Measurements from ENCODE around the gene LIN9.

LIN9 gene

GRCh38 chr1:226268421-226269124 lies 40.4 kb downstream of the LIN9 start:
- H3K36me3 ChIP-seq (ENCODE audit: control insufficient read depth in 1 of 2, insufficient read depth in 2 of 2, low read length in 2 of 2), result peaks cover 4 to 15% of the 10 kb centered on the region in 2 experiments
- no peak overlapping the region for H4K12ac ChIP-seq (ENCODE audit: low read depth, low read length)
- no peak overlapping the region for H2BK120ac ChIP-seq (ENCODE audit: insufficient read depth, low read length, poor library complexity)
- no peak overlapping the region for H2AFZ ChIP-seq (ENCODE audit: insufficient read depth, low read length, poor library complexity)
- no peak overlapping the region for H4K91ac ChIP-seq (ENCODE audit: low read depth, low read length)
- peaks cover 11 to 12% of the 10 kb centered on the region in 2 experiments for H3K4me1 ChIP-seq (ENCODE audit: control insufficient read depth in 1 of 2, insufficient read depth in 2 of 2, low read length in 2 of 2)
- H3K4me3 ChIP-seq (ENCODE audit: low read depth, low read length), result no peak overlapping the region
- H2BK5ac ChIP-seq (ENCODE audit: low read depth, low read length, poor library complexity), result no peak overlapping the region
- no peak overlapping the region for H2AK5ac ChIP-seq (ENCODE audit: low read length)
- no peak for DNase-seq
- no peaks in the 10 kb centered on the region for H3K27me3 ChIP-seq (ENCODE audit: insufficient read depth, low read length)
- H3K4me2 ChIP-seq (ENCODE audit: low read length), result no peak overlapping the region
- peak overlapping the region; percentile 41 for H3K27ac ChIP-seq (ENCODE audit: low read depth, low read length)
- no peak overlapping the region for H3K14ac ChIP-seq (ENCODE audit: low read length)
- H3K79me1 ChIP-seq (ENCODE audit: low read length), result peaks cover 19% of the 10 kb centered on the region
- H2BK12ac ChIP-seq (ENCODE audit: low read length), result no peak overlapping the region
- no peak overlapping the region for H3K23ac ChIP-seq (ENCODE audit: low read length)
- no peak overlapping the region for H4K8ac ChIP-seq (ENCODE audit: low read depth, low read length)
- peaks cover 2% of the 10 kb centered on the region for H3K79me2 ChIP-seq (ENCODE audit: control insufficient read depth, insufficient read depth, low read length, poor library complexity)
- H3K4ac ChIP-seq (ENCODE audit: low read depth, low read length), result no peak overlapping the region
- H3K9ac ChIP-seq (ENCODE audit: low read length), result no peak overlapping the region
- no peak overlapping the region for H3K18ac ChIP-seq (ENCODE audit: low read length)
- WGBS (ENCODE audit: extremely low coverage, insufficient coverage, insufficient read length), result no CpG with 5 or more reads among the region's 3 CpGs
- H3K9me3 ChIP-seq (ENCODE audit: insufficient read depth, low read depth, low read length), result no peaks in the 10 kb centered on the region

DNA sequence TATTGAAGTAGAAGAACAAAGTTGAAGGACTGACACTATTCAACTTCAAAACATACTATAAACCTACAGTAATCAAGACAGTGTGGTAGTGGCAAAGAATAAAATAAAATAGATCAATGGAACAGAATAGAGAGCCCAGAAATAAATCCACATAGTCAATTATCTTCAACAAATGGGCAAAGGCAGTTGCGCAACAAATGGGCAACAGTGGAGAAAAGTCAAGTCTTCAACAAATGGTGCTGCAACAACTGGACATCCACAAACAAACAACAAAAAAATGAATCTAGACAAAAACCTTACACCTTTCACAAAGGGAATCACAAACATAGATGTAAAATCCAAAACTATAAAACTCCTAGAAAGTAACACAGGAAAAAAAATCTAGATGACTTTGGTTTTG lies 47.1 kb downstream of the LIN9 start:
- no peak for DNase-seq

GRCh38 chr1:226255380-226255779 lies 53.6 kb downstream of the LIN9 start:
- H3K9ac ChIP-seq (ENCODE audit: low read length), result no peak overlapping the region
- no peak overlapping the region for H3K4me2 ChIP-seq (ENCODE audit: low read length)
- no peak overlapping the region for H2AFZ ChIP-seq (ENCODE audit: insufficient read depth, low read length, poor library complexity)
- H3K4ac ChIP-seq (ENCODE audit: low read depth, low read length), result no peak overlapping the region
- no peak overlapping the region for H4K8ac ChIP-seq (ENCODE audit: low read depth, low read length)
- no peaks in the 10 kb centered on the region for H3K27me3 ChIP-seq (ENCODE audit: insufficient read depth, low read length)
- H3K23ac ChIP-seq (ENCODE audit: low read length), result no peak overlapping the region
- H3K79me2 ChIP-seq (ENCODE audit: control insufficient read depth, insufficient read depth, low read length, poor library complexity), result no peaks in the 10 kb centered on the region
- no peak overlapping the region for H2BK12ac ChIP-seq (ENCODE audit: low read length)
- H3K9me3 ChIP-seq (ENCODE audit: insufficient read depth, low read depth, low read length), result no peaks in the 10 kb centered on the region
- no peak overlapping the region for H3K14ac ChIP-seq (ENCODE audit: low read length)
- no peak overlapping the region for H3K18ac ChIP-seq (ENCODE audit: low read length)
- DNase-seq, result no peak
- H3K36me3 ChIP-seq (ENCODE audit: control insufficient read depth in 1 of 2, insufficient read depth in 2 of 2, low read length in 2 of 2), result peaks cover 3 to 11% of the 10 kb centered on the region in 2 experiments
- no peaks in the 10 kb centered on the region for H3K79me1 ChIP-seq (ENCODE audit: low read length)
- WGBS (ENCODE audit: extremely low coverage, insufficient coverage, insufficient read length), result no CpG with 5 or more reads among the region's 3 CpGs
- no peak overlapping the region for H2BK5ac ChIP-seq (ENCODE audit: low read depth, low read length, poor library complexity)
- H3K4me3 ChIP-seq (ENCODE audit: low read depth, low read length), result no peak overlapping the region
- H3K27ac ChIP-seq (ENCODE audit: low read depth, low read length), result no peak overlapping the region
- no peak overlapping the region for H2AK5ac ChIP-seq (ENCODE audit: low read length)
- no peaks in the 10 kb centered on the region for H3K4me1 ChIP-seq (ENCODE audit: control insufficient read depth in 1 of 2, insufficient read depth in 2 of 2, low read length in 2 of 2)
- no peak overlapping the region for H4K12ac ChIP-seq (ENCODE audit: low read depth, low read length)
- H2BK120ac ChIP-seq (ENCODE audit: insufficient read depth, low read length, poor library complexity), result no peak overlapping the region
- no peak overlapping the region for H4K91ac ChIP-seq (ENCODE audit: low read depth, low read length)

More for the DNA sequence above, 47.1 kb downstream of the LIN9 start:
- no CpG with 5 or more reads among the region's 1 CpG for WGBS (ENCODE audit: extremely low coverage, insufficient coverage, insufficient read length)
- H4K12ac ChIP-seq (ENCODE audit: low read depth, low read length), result no peak overlapping the region
- H3K23ac ChIP-seq (ENCODE audit: low read length), result no peak overlapping the region
- no peaks in the 10 kb centered on the region for H3K27me3 ChIP-seq (ENCODE audit: insufficient read depth, low read length)
- H3K36me3 ChIP-seq (ENCODE audit: control insufficient read depth in 1 of 2, insufficient read depth in 2 of 2, low read length in 2 of 2), result peaks cover 8 to 17% of the 10 kb centered on the region in 2 experiments
- no peak overlapping the region for H2AK5ac ChIP-seq (ENCODE audit: low read length)
- no peaks in the 10 kb centered on the region for H3K4me1 ChIP-seq (ENCODE audit: control insufficient read depth in 1 of 2, insufficient read depth in 2 of 2, low read length in 2 of 2)
- H3K79me2 ChIP-seq (ENCODE audit: control insufficient read depth, insufficient read depth, low read length, poor library complexity), result no peaks in the 10 kb centered on the region
- no peak overlapping the region for H3K4me3 ChIP-seq (ENCODE audit: low read depth, low read length)
- H2BK5ac ChIP-seq (ENCODE audit: low read depth, low read length, poor library complexity), result no peak overlapping the region
- no peaks in the 10 kb centered on the region for H3K79me1 ChIP-seq (ENCODE audit: low read length)
- H4K8ac ChIP-seq (ENCODE audit: low read depth, low read length), result no peak overlapping the region
- no peak overlapping the region for H2AFZ ChIP-seq (ENCODE audit: insufficient read depth, low read length, poor library complexity)
- no peak overlapping the region for H3K14ac ChIP-seq (ENCODE audit: low read length)
- H3K27ac ChIP-seq (ENCODE audit: low read depth, low read length), result no peak overlapping the region
- H3K9me3 ChIP-seq (ENCODE audit: insufficient read depth, low read depth, low read length), result no peaks in the 10 kb centered on the region
- H3K18ac ChIP-seq (ENCODE audit: low read length), result no peak overlapping the region
- no peak overlapping the region for H4K91ac ChIP-seq (ENCODE audit: low read depth, low read length)
- no peak overlapping the region for H2BK12ac ChIP-seq (ENCODE audit: low read length)
- H2BK120ac ChIP-seq (ENCODE audit: insufficient read depth, low read length, poor library complexity), result no peak overlapping the region
- no peak overlapping the region for H3K4me2 ChIP-seq (ENCODE audit: low read length)
- H3K4ac ChIP-seq (ENCODE audit: low read depth, low read length), result no peak overlapping the region
- H3K9ac ChIP-seq (ENCODE audit: low read length), result no peak overlapping the region

GRCh38 chr1:226253933-226254332 lies 55.0 kb downstream of the LIN9 start:
- H3K4me2 ChIP-seq (ENCODE audit: low read length), result no peak overlapping the region
- peaks cover 2 to 15% of the 10 kb centered on the region in 2 experiments for H3K36me3 ChIP-seq (ENCODE audit: control insufficient read depth in 1 of 2, insufficient read depth in 2 of 2, low read length in 2 of 2)
- no peak overlapping the region for H3K4ac ChIP-seq (ENCODE audit: low read depth, low read length)
- H3K79me1 ChIP-seq (ENCODE audit: low read length), result no peaks in the 10 kb centered on the region
- no CpG with 5 or more reads among the region's 4 CpGs for WGBS (ENCODE audit: extremely low coverage, insufficient coverage, insufficient read length)
- H2AFZ ChIP-seq (ENCODE audit: insufficient read depth, low read length, poor library complexity), result no peak overlapping the region
- DNase-seq, result no peak
- no peak overlapping the region for H3K23ac ChIP-seq (ENCODE audit: low read length)
- H4K12ac ChIP-seq (ENCODE audit: low read depth, low read length), result no peak overlapping the region
- H2AK5ac ChIP-seq (ENCODE audit: low read length), result no peak overlapping the region
- H3K9ac ChIP-seq (ENCODE audit: low read length), result no peak overlapping the region
- H2BK12ac ChIP-seq (ENCODE audit: low read length), result no peak overlapping the region
- no peak overlapping the region for H3K4me3 ChIP-seq (ENCODE audit: low read depth, low read length)
- no peak overlapping the region for H3K18ac ChIP-seq (ENCODE audit: low read length)
- H3K79me2 ChIP-seq (ENCODE audit: control insufficient read depth, insufficient read depth, low read length, poor library complexity), result no peaks in the 10 kb centered on the region
- no peak overlapping the region for H2BK120ac ChIP-seq (ENCODE audit: insufficient read depth, low read length, poor library complexity)
- H3K9me3 ChIP-seq (ENCODE audit: insufficient read depth, low read depth, low read length), result no peaks in the 10 kb centered on the region
- H4K91ac ChIP-seq (ENCODE audit: low read depth, low read length), result no peak overlapping the region
- no peak overlapping the region for H4K8ac ChIP-seq (ENCODE audit: low read depth, low read length)
- H3K4me1 ChIP-seq (ENCODE audit: control insufficient read depth in 1 of 2, insufficient read depth in 2 of 2, low read length in 2 of 2), result no peaks in the 10 kb centered on the region
- H3K27me3 ChIP-seq (ENCODE audit: insufficient read depth, low read length), result no peaks in the 10 kb centered on the region
- no peak overlapping the region for H2BK5ac ChIP-seq (ENCODE audit: low read depth, low read length, poor library complexity)
- no peak overlapping the region for H3K14ac ChIP-seq (ENCODE audit: low read length)
- no peak overlapping the region for H3K27ac ChIP-seq (ENCODE audit: low read depth, low read length)

Measured in trophoblast cell (in vitro differentiated cells and primary cell).